NB4 (cell line): ENCODE measurements around the gene GPR173.

Experiments
- DNase-seq: peaks from one replicate; pipeline ENCODE4 v3.0.0; 2010; ENCODE audit warnings: low read depth
- H3K4me3 ChIP-seq: one replicate; pipeline ENCODE4 v1.5.1; 2011; ENCODE audit warnings: mild to moderate bottlenecking, low read depth, low read length, moderate library complexity
- CTCF ChIP-seq: IDR thresholded peaks from one replicate; pipeline ENCODE4 v1.5.1; 2012; ENCODE audit warnings: low read depth, low read length
- MAX ChIP-seq: IDR thresholded peaks from 2 replicates; pipeline ENCODE4 v1.6.1; 2011; ENCODE audit warnings: low read depth, low read length
- MYC ChIP-seq: IDR thresholded peaks from 2 replicates; pipeline ENCODE4 v1.6.1; 2011; ENCODE audit warnings: low read depth, low read length
- POLR2A ChIP-seq: IDR thresholded peaks from 2 replicates; pipeline ENCODE4 v1.6.1; 2011; ENCODE audit warnings: mild to moderate bottlenecking; ENCODE audit not compliant: insufficient read length; ENCODE audit errors: extremely low read depth

GPR173 gene

GRCh38 chrX:53055244-53055849, 6.8 kb downstream of the GPR173 start:
- no peak for DNase-seq
- TF ChIP-seq MYC (no peak), CTCF (no peak), POLR2A (no peak), MAX (no peak)
- H3K4me3 ChIP-seq, result no peak overlapping the region

- TF ChIP-seq MYC (no peak), CTCF (no peak), POLR2A (no peak), MAX (no peak)
- no peak overlapping the region for H3K4me3 ChIP-seq
- no peak for DNase-seq
These were observed 7.7 kb downstream of the GPR173 start for GRCh38 chrX:53056292-53056691.

- no peak overlapping the region for H3K4me3 ChIP-seq
- TF ChIP-seq MYC, result no peak
- no peak for TF ChIP-seq CTCF
- no peak for TF ChIP-seq MAX
- TF ChIP-seq POLR2A, result no peak
- DNase-seq, result no peak
These were observed 16.5 kb downstream of the GPR173 start for GRCh38 chrX:53065104-53065503.

- no peak overlapping the region for H3K4me3 ChIP-seq
- TF ChIP-seq MYC, result no peak
- no peak for DNase-seq
These were observed 22.5 kb downstream of the GPR173 start for GRCh38 chrX:53071064-53071463.

GRCh38 chrX:53071604-53072417, 23.2 kb downstream of the GPR173 start:
- TF ChIP-seq CTCF (peak; percentile 46), MAX (peak; percentile 92), POLR2A (no peak), MYC (peak; percentile 92)
- DNase-seq, result peak; percentile 75
- peak overlapping the region; percentile 57 for H3K4me3 ChIP-seq

- no peak for DNase-seq
- peak overlapping the region; percentile 57 for H3K4me3 ChIP-seq
These were observed 24.0 kb downstream of the GPR173 start for GRCh38 chrX:53072418-53073114.

More at GRCh38 chrX:53072418-53073114, 24.0 kb downstream of the GPR173 start:
- TF ChIP-seq POLR2A (no peak), MYC (no peak), CTCF (no peak), MAX (no peak)
